Neuronal stem cell (in vitro differentiated cells): ENCODE measurements around the gene CNIH2.
A peak's percentile ranks its signal among the peaks of the same experiment; 100 is the strongest.

Source experiments
- DNase-seq: peaks from one replicate; pipeline ENCODE4 v3.0.0-alpha.2; 2013; ENCODE audit warnings: low spot score
- H2AFZ ChIP-seq: one replicate; pipeline ENCODE4 v1.6.1; 2013; ENCODE audit warnings: mild to moderate bottlenecking, low read length, inconsistent platforms
- H2AK5ac ChIP-seq: 2 replicates; pipeline ENCODE4 v1.6.1; 2013; ENCODE audit warnings: low read depth, mild to moderate bottlenecking, inconsistent platforms, low read length, moderate library complexity, mixed read lengths
- H2BK120ac ChIP-seq: 2 replicates; pipeline ENCODE4 v1.6.1; 2013; ENCODE audit warnings: low read depth, mild to moderate bottlenecking, inconsistent platforms, low read length, moderate library complexity, mixed read lengths
- H2BK12ac ChIP-seq: one replicate; pipeline ENCODE4 v1.6.1; 2013; ENCODE audit warnings: low read length, inconsistent platforms
- H2BK15ac ChIP-seq: 2 replicates; pipeline ENCODE4 v1.6.1; 2013; ENCODE audit warnings: mild to moderate bottlenecking, low read length, inconsistent platforms, mixed read lengths
- H2BK5ac ChIP-seq: one replicate; pipeline ENCODE4 v1.6.1; 2013; ENCODE audit warnings: inconsistent platforms, mild to moderate bottlenecking, low read length, moderate library complexity
- H3K14ac ChIP-seq: one replicate; pipeline ENCODE4 v1.6.1; 2013; ENCODE audit warnings: low read length, inconsistent platforms
- H3K18ac ChIP-seq: 2 replicates; pipeline ENCODE4 v1.6.1; 2013; ENCODE audit warnings: low read length, inconsistent platforms
- H3K23ac ChIP-seq: 2 replicates; pipeline ENCODE4 v1.6.1; 2013; ENCODE audit warnings: low read depth, mild to moderate bottlenecking, mixed read lengths, low read length, inconsistent platforms; ENCODE audit not compliant: poor library complexity
- H3K27ac ChIP-seq: replicated peaks from 3 replicates; pipeline ENCODE4 v1.5.1; 2013; ENCODE audit warnings: low read length, inconsistent platforms
- H3K27me3 ChIP-seq, 3 experiments: 2 replicates each; pipeline ENCODE4 v1.6.1; 2013; ENCODE audit warnings: low read length in 3 of 3, mild to moderate bottlenecking in 2 of 3, inconsistent platforms in 1 of 3, low read depth in 1 of 3, mixed read lengths in 1 of 3, moderate library complexity in 1 of 3; ENCODE audit not compliant: control insufficient read depth in 3 of 3, insufficient read depth in 3 of 3
- H3K36me3 ChIP-seq, 2 donors: replicated peaks in 1 of 2; 2 replicates each; pipeline ENCODE4 v1.6.1; 2013; ENCODE audit warnings: low read length in 2 of 2; ENCODE audit not compliant: control insufficient read depth in 2 of 2, insufficient read depth in 2 of 2
- H3K4ac ChIP-seq: 2 replicates; pipeline ENCODE4 v1.6.1; 2013; ENCODE audit warnings: inconsistent platforms, mild to moderate bottlenecking, low read length, moderate library complexity
- H3K4me1 ChIP-seq, 2 donors: 1 replicate in 1 of 2; 2 replicates in 1 of 2; pipeline ENCODE4 v1.6.1; 2013; ENCODE audit warnings: low read length in 2 of 2, low read depth in 1 of 2; ENCODE audit not compliant: control insufficient read depth in 2 of 2, insufficient read depth in 1 of 2
- H3K4me2 ChIP-seq: one replicate; pipeline ENCODE4 v1.6.1; 2013; ENCODE audit warnings: mild to moderate bottlenecking, low read length, inconsistent platforms; ENCODE audit not compliant: insufficient read depth, poor library complexity, severe bottlenecking
- H3K4me3 ChIP-seq, 2 donors: 2 replicates each; pipeline ENCODE4 v1.5.1; 2013; ENCODE audit warnings: low read length in 2 of 2, mild to moderate bottlenecking in 2 of 2, inconsistent platforms in 1 of 2, moderate library complexity in 1 of 2
- H3K79me1 ChIP-seq: one replicate; pipeline ENCODE4 v1.6.1; 2013; ENCODE audit warnings: low read depth, mild to moderate bottlenecking, inconsistent platforms, low read length, moderate library complexity
- H3K9ac ChIP-seq: one replicate; pipeline ENCODE4 v1.6.1; 2013; ENCODE audit warnings: mild to moderate bottlenecking, low read depth, low read length, inconsistent platforms; ENCODE audit not compliant: poor library complexity
- H3K9me3 ChIP-seq, 2 donors: replicated peaks in 1 of 2; 2 replicates each; pipeline versions ENCODE3 to v1.6.1; 2013; ENCODE audit warnings: low read length in 2 of 2, mild to moderate bottlenecking in 2 of 2, inconsistent platforms in 1 of 2, low read depth in 1 of 2, mixed read lengths in 1 of 2, moderate library complexity in 1 of 2; ENCODE audit not compliant: control insufficient read depth in 2 of 2, insufficient read depth in 1 of 2
- H4K8ac ChIP-seq: one replicate; pipeline ENCODE4 v1.6.1; 2013; ENCODE audit warnings: low read depth, mild to moderate bottlenecking, inconsistent platforms, low read length, moderate library complexity
- H4K91ac ChIP-seq: one replicate; pipeline ENCODE4 v1.6.1; 2013; ENCODE audit warnings: low read length, low read depth, mild to moderate bottlenecking, inconsistent platforms; ENCODE audit not compliant: poor library complexity
- WGBS, 2 donors: extraction: QIAGEN DNeasy Blood & Tissue Kit; methylation state at CpG; one replicate each; pipeline ENCODE4 v1.1.7; 2013; ENCODE audit warnings: missing lambda C conversion rate in 2 of 2, mixed read lengths in 1 of 2; ENCODE audit not compliant: insufficient read length in 2 of 2, insufficient replicate concordance in 1 of 2; ENCODE audit errors: extremely low coverage in 2 of 2; 5-methylcytosine and 5-hydroxymethylcytosine counted together

Gene CNIH2

DNA sequence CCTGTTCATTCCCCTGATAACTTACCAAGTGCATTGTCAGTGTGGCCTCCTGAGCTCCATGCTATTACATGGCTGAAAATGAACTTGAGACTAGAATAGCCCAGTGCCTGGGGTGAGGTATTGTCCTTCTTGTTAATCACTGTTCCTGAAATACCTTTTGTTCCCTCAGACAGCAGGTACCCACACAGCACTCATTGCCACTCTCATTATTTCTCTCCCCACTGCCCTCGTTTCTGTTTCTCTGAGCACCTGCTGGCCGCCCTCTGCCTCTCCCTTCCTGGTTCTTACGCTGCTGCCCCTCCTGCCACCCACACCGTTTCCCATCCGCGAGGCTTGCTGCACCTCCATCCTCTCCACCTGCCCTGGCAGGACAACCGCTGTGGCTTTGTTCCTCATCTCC is 46.4 kb upstream of the CNIH2 start:
- Histone ChIP-seq H2AFZ (no peak overlapping the region), H3K36me3 (peaks cover 5 to 60% of the 10 kb centered on the region in 2 donors), H3K9me3 (no peaks in the 10 kb centered on the region), H3K9ac (peak overlapping the region; percentile 87), H2BK120ac (no peak overlapping the region), H3K27me3 (no peaks in the 10 kb centered on the region), H3K18ac (no peak overlapping the region), H3K4me1 (no peaks in the 10 kb centered on the region), H2BK5ac (no peak overlapping the region), H3K27ac (no peak overlapping the region), H3K79me1 (no peaks in the 10 kb centered on the region), H3K4ac (no peak overlapping the region), H4K8ac (no peak overlapping the region), H3K14ac (no peak overlapping the region), H2BK12ac (no peak overlapping the region), H2AK5ac (no peak overlapping the region), H3K4me3 (peak overlapping the region in 1 of 2 donors; percentile 10), H3K4me2 (no peak overlapping the region), H3K23ac (peak overlapping the region; percentile 14), H2BK15ac (no peak overlapping the region), H4K91ac (no peak overlapping the region)
- no CpG with 5 or more reads among the region's 7 CpGs for WGBS, 2 donors
- no peak for DNase-seq

GRCh38 chr11:66232769-66233168 is 45.2 kb upstream of the CNIH2 start:
- H2AFZ ChIP-seq, result no peak overlapping the region
- no peak overlapping the region for H3K14ac ChIP-seq
- no peak overlapping the region for H3K4me2 ChIP-seq
- no peak overlapping the region for H3K4ac ChIP-seq
- H3K4me1 ChIP-seq, result no peaks in the 10 kb centered on the region
- H2BK5ac ChIP-seq, result no peak overlapping the region
- no peaks in the 10 kb centered on the region for H3K27me3 ChIP-seq
- no peak overlapping the region for H3K27ac ChIP-seq
- no peak overlapping the region for H2BK120ac ChIP-seq
- no peak overlapping the region for H4K91ac ChIP-seq
- no CpG with 5 or more reads among the region's 11 CpGs for WGBS, 2 donors
- H2BK12ac ChIP-seq, result no peak overlapping the region
- H2BK15ac ChIP-seq, result no peak overlapping the region
- H3K4me3 ChIP-seq, result no peak overlapping the region
- no peaks in the 10 kb centered on the region for H3K79me1 ChIP-seq
- peak overlapping the region; percentile 56 for H3K23ac ChIP-seq
- no peak for DNase-seq
- no peak overlapping the region for H4K8ac ChIP-seq
- H3K36me3 ChIP-seq, result peaks cover 5 to 56% of the 10 kb centered on the region in 2 donors
- peak overlapping the region; percentile 57 for H3K9ac ChIP-seq
- H3K18ac ChIP-seq, result no peak overlapping the region
- H3K9me3 ChIP-seq, result no peaks in the 10 kb centered on the region
- no peak overlapping the region for H2AK5ac ChIP-seq

- H2BK5ac ChIP-seq, result no peak overlapping the region
- H2BK12ac ChIP-seq, result no peak overlapping the region
- H2BK120ac ChIP-seq, result no peak overlapping the region
- H3K14ac ChIP-seq, result no peak overlapping the region
- H2BK15ac ChIP-seq, result no peak overlapping the region
- no peak overlapping the region for H3K18ac ChIP-seq
- no peak overlapping the region for H2AK5ac ChIP-seq
- no peak for DNase-seq
- H3K36me3 ChIP-seq, result peaks cover 5 to 57% of the 10 kb centered on the region in 2 donors
- H3K27me3 ChIP-seq, result no peaks in the 10 kb centered on the region
- no peak overlapping the region for H3K23ac ChIP-seq
- H3K4me2 ChIP-seq, result no peak overlapping the region
- no peak overlapping the region for H2AFZ ChIP-seq
- no peak overlapping the region for H3K4me3 ChIP-seq
- no peak overlapping the region for H4K91ac ChIP-seq
- no peaks in the 10 kb centered on the region for H3K79me1 ChIP-seq
- H4K8ac ChIP-seq, result no peak overlapping the region
- no peak overlapping the region for H3K9ac ChIP-seq
- no peak overlapping the region for H3K27ac ChIP-seq
- H3K4ac ChIP-seq, result no peak overlapping the region
- no peaks in the 10 kb centered on the region for H3K4me1 ChIP-seq
- no peaks in the 10 kb centered on the region for H3K9me3 ChIP-seq
- WGBS, 2 donors, result no CpG with 5 or more reads among the region's 5 CpGs
Measured at GRCh38 chr11:66233301-66233700, 44.7 kb upstream of the CNIH2 start.

DNA sequence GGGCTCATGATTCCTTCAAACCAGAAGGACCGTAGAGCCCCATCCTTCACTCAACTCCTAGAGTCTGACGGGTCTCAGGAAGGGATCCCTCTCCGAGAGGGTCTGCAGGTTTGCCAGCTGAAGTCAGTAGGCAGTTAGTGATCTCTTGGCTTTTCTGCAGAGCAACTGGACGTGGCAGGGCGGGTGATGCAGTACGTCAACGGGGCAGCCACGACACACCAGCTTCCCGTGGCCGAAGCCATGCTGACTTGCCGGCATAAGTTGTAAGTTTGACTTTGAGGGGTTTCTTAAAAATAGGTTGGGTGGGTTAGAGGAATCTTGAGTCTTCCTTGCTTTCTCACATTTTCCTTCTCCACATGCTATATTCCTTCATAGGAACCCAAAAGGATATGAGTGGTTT is 42.8 kb upstream of the CNIH2 start:
- Histone ChIP-seq H3K23ac (no peak overlapping the region), H3K79me1 (no peaks in the 10 kb centered on the region), H3K27ac (no peak overlapping the region), H3K36me3 (peaks cover 9 to 72% of the 10 kb centered on the region in 2 donors), H2BK5ac (no peak overlapping the region), H2BK15ac (no peak overlapping the region), H2AK5ac (no peak overlapping the region), H4K8ac (no peak overlapping the region), H3K4me2 (no peak overlapping the region), H4K91ac (no peak overlapping the region), H2AFZ (no peak overlapping the region), H3K4me3 (peak overlapping the region in 1 of 2 donors; percentile 53), H3K18ac (no peak overlapping the region), H3K4ac (no peak overlapping the region), H3K27me3 (no peaks in the 10 kb centered on the region), H2BK120ac (no peak overlapping the region), H2BK12ac (no peak overlapping the region), H3K4me1 (no peaks in the 10 kb centered on the region), H3K14ac (no peak overlapping the region), H3K9me3 (no peaks in the 10 kb centered on the region), H3K9ac (no peak overlapping the region)
- no CpG with 5 or more reads among the region's 11 CpGs for WGBS, 2 donors
- DNase-seq, result no peak
